Tongue (tissue), 2 donors: Measurements from ENCODE around the gene PACS1. TPM values are rescaled to one million over a fixed set of nuclear protein-coding genes. Genes with fewer than 3 reads are reported as not detected.

Experiments
- DNase-seq: peaks from one replicate; pipeline ENCODE4 v3.0.0-alpha.2; 2015
- total RNA-seq: library from RNA; depleted of rRNA; stranded (reverse); fragments of >200 nt; gene quantifications from one replicate; pipeline ENCODE4 v1.2.3, GENCODE V29; 2014

PACS1 gene
- total RNA-seq, 1 donor from 2014 or later, result 27.0 TPM

DNA sequence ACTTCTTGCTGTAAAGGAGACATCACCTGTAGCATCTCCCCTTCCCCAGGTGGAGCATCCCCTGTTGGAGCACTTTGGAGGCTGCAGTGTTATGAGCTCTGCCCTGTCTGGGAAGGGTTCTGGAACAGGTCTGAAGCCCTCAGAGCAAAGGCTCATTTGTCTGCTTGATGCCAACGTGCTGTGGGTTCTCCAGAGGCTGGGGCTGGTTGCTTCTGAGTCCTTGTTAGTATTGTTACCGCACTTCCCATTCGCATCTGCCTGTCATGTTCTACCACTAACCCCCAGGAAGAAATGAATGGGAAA is 73.1 kb downstream of the PACS1 start:
- DNase-seq, result no peak

DNA sequence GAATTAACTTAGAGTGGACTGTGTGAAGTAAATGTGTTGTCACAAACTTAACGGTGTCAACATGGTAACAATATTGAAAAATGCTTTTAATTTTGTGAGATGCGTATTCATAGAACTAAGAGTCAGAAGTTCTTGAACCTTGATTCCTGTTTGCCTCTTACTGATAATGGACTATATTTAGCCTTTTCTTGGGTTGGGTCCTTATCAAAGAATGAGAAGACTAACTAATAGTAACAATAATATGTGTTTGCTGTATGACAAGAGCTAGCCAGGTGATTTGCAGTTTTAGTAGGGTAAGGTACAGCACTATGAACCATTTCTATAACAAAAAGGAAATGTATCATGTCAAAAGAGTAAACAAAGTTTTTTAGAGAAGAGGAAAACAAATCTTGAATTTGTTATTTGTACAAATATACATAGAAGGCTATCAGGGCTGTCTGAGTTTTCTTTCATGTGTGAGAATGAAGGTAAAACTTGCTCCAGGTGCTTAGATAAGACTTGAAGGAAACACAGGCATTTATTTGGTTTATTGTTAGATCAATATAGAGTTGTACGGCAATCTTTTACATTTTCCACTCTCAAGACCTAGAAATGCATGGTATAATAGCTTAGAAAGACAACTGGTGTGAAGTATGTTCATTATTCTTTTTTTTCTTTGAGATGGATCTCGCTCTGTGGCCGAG is 74.1 kb downstream of the PACS1 start:
- DNase-seq, result no peak

DNA sequence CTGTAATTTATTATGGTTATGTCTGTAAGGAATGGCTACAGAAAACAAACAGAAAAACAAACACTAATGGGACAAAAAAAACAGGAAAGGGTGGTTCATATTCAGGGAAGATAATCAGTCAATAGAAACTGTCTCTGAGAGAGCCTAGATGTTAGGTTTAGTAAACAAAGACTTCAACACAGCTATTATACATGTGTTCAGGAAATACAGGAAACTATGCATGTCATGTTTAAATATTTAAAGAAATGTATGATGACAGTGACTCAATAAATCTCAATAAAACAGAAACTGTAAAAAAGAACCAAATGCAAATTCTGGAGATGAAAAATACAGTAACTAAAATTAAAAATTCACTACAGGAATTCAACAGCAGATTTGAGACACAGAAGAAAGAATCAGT is 76.0 kb downstream of the PACS1 start:
- no peak for DNase-seq

DNA sequence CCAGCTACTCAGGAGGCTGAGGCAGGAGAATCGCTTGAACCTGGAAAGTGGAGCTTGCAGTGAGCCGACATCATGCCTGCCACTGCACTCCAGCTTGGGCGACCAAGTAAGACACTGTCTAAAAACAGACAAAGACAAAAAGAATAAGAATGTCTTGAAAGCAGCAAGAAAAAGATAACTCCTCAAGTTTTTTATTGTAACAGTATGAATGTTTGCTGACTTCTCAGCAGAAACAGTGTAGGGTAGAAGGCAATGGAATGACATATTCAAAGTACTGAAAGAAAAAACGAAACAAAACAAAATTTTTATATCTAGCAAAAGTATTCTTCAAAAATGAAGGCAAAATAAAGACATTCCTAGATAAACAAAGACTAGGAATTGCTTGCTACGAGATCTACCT is 76.9 kb downstream of the PACS1 start:
- no peak for DNase-seq

DNA sequence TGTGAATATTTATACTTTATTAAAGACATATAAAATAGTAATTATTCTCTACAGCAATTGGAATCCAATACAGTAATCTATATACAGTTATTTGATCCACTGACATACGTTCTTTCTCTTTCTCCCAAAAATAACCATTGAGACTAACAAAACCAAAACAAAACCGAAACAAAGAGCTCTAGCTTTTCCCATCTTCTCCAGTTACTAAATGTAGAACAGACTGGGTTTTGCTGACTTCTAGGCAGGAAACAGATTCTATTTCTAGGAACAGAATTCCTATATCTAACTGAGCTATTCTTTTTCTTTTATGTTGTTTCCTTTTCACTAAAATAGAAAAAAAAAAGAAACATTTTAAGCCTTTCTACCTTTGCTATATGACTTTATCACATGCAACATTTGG is 80.1 kb downstream of the PACS1 start:
- peak; percentile 19 for DNase-seq

DNA sequence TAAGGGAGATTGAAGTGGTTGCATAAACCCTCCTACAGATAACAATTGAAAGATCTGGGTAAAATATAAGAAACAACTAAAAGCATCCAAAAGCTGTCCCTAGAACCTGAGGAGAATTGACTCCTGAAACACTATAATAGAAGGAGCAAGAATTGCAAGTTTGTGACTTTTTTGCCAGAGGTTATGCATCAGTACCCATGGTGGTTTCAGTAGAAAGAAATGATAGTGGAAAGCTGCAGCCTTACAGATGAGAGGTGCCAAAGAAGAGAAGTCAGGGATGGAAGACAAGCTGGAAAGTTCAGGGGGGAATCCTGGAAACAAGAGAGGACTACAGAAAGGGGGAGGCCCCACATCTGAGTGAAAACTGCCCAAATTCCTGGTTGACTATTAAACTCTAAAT is 80.7 kb downstream of the PACS1 start:
- DNase-seq, result no peak

DNA sequence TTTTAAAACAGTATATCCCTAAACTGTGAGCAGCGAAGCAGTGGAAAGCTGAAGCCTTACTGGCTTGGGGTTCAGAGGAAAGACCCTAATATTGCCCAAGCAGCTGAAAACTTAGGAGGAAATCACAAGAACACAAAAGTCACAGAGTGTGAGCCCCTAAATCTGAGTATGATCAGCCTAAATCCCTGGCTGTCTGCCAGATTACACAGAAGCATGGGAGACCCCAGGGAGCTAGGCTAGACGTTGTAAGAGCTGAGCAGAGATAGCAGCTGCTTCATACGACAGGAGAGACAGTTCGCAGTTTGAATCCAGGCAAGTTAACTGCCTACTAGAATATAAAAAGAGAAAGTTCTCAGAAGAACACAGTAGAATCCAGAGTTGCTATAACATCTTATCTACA is 81.2 kb downstream of the PACS1 start:
- DNase-seq, result peak; percentile 41

DNA sequence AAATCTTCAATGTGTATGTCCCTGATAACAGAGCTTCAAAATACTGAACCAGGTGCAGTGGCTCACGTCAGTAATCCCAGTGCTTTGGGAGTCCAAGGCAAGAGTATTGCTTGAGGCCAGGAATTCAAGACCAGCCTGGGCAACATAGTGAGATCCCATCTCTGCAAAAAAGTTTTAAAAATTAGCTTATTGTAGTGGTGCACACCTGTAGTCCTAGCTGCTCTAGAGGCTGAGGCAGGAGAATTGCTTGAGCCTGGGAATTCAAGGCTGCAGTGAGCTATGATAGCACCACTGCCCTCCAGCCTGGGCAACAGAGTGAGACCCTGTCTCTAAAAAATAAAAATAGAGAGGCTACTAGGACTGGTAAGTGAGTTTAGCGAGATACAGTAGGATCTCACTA is 84.0 kb downstream of the PACS1 start:
- DNase-seq, result no peak

DNA sequence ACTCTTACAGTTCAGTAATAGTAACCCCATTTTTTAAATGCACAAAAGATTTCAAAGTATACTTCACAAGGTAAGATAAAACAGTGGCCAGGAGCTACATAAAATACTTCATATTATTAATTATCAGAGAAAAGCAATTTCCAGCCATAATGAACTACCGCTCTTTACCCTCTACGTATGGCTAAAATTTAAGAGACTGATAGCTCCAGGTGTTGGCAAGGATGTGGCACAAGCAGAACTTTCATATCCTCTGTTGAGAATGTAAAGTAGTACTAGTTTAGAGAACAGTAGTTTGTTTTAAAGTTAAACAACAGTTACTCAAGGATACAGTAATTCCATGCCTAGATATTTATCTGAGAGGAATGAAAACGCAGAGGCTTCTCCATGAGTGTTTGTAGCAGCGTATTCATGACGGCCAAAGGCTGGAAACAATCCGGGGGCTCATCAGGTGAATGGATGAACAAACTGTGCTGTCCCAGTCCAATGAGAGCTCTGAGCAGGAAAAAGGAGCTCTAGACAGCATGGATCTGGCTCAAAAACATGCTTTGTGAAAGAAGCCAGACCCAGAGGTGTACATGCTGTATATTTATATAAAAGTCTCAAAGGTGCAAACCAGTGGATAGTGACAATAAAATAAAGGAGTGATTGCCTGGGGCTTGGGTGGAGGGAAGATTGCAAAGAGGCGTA is 85.5 kb downstream of the PACS1 start:
- peak; percentile 19 for DNase-seq

DNA sequence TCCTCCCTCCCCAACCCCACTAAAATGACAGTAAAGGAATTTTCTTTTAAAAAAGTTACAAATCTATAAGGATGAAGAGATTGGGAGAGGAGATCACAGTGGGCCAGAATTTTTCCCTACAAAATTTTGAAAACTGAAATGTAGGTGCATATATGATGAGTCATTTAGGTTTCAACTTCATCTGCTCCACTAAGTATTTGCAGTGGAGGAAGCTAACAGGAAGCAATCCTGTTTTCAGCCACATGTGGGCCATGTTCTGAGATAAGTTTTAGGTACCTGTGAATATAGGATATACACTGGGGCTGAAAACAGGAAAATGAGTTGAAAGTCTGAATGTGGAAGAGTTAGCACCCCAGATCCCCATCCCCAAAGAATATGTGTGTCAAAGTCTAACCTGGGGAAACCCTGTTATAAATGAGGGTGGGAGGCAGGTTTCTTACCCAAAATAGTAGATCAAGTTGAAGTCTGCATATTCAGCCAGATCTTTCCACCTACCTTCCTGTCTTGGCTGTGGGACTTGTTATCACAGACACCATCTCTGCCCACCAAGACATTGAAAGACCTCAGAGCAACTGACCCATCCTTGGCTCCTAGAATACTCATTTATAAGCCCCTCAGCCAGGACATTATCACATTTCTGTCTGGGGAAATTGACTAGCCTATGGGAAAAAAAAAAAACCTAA is 87.3 kb downstream of the PACS1 start:
- no peak for DNase-seq

DNA sequence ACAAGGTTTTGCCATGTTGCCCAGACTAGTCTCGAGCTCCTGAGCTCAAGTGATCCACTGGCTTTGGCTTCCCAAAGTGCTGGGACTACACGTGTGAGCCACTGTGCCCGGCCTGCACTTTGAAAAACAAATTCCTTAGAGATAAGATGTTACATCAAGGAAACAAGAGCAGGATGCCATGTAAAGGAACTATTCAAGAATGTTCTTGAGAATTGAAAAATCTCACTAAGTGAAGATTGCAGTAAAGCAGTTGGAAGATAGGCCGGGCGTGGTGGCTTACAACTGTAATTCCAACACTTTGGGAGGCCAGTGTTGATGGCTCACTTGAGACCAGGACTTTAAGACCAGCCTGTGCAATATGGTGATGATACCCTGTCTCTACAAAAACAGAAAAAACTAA is 88.1 kb downstream of the PACS1 start:
- no peak for DNase-seq

DNA sequence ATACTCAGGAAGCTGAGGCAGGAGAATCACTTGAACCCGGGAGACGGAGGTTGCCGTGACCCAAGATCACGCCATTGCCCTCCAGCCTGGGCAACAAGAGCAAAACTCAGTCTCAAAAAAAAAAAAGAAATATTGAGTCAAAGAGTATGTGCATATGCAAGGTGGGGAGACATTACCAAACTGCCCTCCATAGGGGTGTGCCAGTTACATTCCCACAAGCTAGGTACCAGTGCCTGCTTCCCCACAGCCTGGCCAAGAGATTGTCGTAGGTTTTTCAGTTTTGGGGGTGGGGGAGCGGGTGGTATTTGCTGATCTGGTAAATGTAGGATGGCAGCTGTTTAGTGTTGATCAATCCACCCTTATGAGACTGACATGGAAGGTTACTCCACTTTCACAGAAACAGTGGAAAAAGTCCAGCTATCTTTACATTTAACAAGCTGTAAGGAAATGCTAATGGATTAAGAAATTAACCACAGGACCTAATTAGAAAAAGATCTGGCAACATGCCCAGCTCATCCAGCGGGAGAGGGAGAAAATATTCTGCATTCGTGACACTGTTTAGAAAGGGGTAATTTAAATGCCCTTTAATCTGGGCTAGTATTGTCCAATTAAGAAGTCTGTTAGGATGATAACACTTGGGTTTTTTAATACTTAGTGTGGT is 89.4 kb downstream of the PACS1 start:
- no peak for DNase-seq

DNA sequence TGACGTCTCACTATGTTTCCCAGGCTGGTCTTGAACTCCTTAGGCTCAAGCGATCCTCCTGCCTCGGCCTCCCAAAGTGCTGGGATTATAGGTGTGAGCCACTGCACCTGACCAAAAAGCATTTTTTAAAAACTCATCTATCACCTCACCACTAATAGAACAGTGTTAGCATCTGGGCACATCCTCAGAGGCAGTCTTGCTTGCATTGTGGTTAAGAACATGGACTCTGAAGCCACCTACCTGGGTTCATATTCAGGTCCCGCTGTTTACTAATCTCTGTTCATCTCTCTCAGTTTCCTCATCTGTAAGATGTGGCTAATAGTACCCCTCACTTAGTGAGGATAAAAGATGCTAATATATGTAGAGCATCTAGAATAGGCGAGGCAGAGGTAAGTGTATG is 90.6 kb downstream of the PACS1 start:
- DNase-seq, result no peak

DNA sequence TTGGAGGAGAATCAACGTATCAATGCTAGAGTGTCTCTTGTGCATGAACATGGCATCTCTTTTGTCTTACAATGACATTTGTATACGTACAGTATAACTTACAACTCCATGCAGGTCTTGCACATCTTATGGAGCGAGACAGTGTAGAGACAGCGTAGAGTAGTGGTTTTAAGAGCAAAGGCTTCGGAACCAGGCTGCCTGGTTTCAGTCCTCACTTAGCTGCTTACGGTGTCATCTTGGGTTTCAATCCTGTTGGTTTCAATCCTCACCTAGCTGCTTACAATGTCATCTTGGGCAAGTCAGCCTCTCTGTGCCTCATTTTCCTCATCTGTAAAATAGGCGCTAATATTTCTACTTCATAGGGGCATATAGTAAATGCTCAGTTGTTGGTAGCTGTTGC is 98.2 kb downstream of the PACS1 start:
- DNase-seq, result no peak

DNA sequence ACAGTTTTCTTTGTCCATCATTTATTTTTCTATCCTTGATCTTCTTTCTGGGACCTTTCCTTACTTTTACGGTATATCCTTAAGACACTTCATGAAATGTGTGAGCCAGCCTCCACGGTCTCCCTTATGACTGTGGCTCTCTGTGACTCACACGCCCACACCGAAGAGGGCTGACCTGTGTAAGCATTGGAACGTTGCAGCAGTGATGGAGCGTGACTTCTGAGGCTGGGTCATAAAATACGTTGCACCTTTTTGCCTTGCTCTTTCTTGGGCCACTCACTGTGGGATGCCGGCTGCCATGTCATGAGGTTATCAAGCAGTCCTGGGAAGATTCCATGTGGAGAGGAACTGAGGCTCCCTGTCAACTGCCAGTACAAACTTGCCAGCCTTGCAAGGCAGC is 102.1 kb downstream of the PACS1 start:
- DNase-seq, result no peak

DNA sequence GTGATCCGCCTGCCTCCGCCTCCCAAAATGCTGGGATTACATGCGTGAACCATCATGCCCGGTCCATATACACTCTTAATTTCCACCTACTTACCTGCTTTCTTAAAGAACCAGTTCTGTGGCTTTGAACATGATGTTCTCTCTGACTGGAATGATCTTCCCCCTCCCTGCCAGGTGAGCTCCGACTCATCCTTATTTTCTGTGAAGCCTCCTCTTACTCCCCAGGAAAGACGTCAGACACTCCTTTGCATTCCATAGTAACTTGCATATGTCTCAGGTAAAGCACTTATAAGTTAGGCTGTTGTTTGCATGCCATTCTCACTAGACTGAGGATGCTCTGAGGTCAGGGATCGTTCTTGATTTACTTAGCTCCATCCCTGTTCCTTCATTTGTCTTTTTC is 106.6 kb downstream of the PACS1 start:
- no peak for DNase-seq

DNA sequence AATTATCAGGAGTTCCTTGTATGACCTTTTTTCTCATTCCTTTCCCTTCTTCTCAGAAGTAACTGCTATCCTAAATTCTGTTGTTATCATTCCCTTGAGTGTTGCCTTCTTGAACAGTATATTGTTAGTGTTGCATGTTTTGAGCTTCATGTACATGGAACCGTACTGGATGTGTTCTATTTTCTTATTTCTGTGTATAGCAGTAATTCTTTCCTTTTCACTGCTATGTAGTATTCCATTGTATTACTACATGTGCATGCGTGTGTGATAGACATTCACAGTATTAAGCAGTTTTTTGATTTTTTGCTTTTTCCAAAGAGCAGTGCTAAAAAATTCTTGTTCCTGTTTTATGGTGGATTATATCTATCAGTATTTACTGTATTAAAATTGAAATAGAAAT is 108.1 kb downstream of the PACS1 start:
- DNase-seq, result no peak

DNA sequence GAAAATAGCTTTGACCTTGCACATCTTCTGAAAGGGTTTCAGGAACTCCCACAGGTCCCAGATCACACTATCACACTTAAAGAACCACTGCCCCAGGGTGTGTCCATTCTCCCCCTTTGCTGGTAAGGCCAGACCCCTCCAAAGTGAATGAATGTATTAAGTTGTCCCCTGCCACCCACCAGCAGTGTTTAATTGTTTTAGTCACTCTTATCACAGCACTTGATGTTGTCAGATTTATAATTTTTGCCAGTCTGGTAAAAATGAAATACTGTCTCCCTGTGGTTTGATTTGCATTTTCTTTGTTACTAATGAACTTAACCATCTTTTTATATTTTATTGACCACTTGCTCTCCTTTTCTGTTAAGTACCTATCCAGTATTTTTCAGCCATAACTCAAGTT is 108.8 kb downstream of the PACS1 start:
- DNase-seq, result no peak

DNA sequence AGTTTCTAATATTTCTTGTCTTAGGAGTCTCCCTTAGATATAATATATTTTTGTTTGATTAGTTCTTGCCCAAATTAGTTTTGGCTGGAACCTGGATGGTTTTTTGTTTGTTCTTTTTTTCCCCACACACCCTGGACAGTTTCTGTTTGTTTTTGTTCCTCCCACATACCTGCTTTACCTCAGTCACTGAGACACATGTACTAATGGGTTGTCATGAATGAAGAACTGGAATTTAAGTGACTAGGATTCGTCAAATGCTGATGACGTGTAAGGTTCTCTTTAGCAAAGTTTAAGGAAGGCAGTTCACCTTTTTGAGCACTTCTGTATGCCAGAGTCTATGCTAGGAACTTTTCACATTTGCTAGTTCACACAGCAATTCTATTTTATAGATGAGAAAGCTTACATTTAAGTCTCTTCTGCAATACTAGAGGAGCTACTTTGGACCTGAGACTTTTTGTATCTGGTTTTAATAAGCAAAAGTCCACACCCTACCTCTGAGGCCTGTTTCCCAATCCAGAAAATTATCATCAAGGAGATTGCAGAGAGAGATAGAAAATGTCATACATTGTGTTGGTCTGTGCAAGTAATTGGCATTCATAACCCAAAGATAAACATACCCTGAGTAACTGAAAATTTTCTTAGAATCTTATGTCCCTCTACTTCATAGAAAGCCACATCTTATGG is 111.7 kb downstream of the PACS1 start:
- DNase-seq, result no peak

DNA sequence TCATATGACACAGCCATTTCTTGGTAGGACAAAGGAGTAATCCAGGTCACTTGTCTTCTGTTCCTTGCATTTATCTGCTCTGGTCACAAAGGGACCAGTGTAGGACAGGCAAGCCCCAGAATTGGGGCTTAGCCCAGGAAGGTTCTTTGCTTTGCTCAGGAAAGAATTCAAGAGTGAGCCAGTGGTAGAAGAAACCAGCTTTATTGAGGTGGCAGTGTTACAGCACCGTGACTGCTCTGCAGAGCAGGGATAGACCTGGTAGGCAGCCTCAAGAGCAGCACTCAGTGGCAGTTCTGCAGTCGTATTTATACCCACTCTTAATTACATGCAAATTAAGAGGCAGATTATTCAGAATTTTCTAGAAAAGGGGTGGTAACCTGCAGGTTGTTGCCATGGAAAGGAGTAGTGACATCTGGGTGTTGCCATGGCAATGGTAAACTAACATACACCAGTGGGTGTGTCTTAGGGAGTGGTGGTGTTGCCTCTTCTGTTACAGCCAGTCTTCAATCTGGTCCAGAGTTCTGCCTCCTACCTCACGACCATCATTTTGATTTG is 113.5 kb downstream of the PACS1 start:
- no peak for DNase-seq

DNA sequence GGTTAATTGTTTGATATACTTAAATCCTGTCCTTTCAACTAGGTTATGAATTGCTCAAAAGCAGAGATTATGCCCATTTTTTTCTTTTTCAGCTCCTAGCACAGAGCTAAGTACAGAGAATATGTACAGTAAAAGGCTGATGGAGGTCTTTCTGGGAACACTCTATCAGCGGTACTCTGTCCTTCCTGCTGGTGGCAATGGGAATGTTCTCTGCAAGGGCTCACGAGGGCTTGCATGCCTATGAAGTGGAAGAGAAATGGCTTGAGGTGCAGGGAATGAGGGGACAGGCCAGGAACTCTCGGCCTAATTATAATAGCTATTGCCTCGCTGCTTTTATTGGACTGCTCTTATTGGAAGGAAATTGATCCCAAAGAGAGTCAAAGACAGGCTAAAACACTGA is 114.7 kb downstream of the PACS1 start:
- no peak for DNase-seq

DNA sequence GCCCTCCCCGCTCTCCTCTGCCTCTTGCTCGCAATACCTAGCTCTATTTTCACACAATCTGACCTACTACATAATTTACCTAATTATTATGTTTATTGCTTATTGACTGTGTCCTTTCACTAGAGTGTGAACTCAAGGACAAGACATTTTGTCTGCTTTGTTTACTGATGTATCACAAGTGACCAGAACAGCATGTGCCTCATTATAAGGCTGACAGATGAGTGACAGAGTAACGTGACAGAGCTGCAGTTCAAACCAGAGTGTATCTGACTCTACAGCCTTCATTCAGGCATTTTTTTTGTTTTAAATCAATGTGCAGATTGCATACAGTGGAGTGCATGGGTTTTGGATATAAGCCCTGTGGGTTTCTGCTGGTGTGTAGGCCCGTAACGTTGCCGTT is 116.4 kb downstream of the PACS1 start:
- no peak for DNase-seq

DNA sequence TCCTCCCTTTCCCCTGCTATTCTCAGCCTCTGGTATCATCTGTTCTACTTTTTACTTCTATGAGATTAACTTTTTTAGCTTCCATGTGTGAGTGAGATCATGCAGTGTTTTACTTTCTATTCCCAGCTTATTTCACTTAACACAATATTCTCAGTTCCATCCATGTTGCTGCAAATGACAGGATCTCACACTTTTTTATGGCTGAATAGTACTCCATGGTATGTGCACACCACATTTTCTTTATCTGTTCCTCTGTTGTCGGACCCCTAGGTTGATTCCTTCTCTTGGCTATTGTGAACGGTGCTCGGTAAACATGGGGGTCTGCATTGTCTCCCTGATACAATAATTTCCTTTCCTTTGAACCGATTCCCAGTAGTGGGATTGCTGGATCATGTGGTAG is 117.4 kb downstream of the PACS1 start:
- DNase-seq, result no peak
